ENCODE data around the gene HS6ST1. TPM values are rescaled to one million over a fixed set of nuclear protein-coding genes. Genes with fewer than 3 reads are reported as not detected.

Gene HS6ST1
- total RNA-seq, 6 experiments from 2014 or later, result 18.5 to 27.2 (median 24.3) TPM

- no peak for DNase-seq
- peaks cover 60% of the 10 kb centered on the region for H3K4me1 Mint-ChIP-seq (ENCODE audit: low read depth)
Observed at GRCh38 chr2:128306931-128307460, 11.7 kb downstream of the HS6ST1 start.

DNA sequence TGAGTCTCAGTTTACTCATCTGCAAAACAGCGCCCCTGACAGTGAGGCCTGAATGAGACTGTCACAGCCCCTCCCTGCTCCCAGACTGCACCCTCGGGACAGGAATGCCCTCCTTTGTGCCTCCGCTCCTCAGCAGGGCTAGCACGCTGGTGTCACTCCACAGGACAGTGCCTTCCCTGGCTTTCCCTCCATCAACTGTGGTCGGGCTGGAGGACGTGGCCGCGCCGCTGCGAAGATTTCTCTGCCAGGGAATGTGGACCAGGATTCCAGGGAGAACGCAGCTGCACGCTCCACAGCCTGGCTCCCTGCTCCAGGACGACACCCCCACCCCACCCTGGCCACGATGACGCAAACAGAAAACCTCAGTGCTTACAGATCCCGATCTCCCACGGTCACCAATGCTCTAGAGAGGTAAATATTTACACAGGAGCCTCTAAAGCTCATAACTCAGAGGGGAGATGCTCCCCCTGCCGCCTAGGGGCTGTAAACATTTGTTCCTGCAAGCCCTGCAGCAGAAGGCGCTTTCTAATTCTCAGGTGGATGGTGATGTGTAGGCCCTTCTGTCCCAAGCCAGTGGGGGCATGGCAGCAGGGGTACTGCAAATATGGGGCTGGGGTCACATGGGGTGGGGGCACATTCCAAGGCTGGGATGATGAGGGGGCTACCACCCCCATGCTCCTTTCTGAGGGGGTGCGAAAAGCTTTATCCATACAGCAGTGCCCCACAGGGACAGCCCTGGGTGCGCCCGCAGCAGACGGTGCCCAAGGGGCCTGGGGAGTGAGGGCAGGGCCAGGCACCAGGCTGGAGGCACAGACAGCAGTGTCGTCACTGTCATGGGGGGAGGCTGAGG is 12.4 kb downstream of the HS6ST1 start:
- Mint-ChIP-seq H3K4me3 (peak overlapping the region; percentile 80), H3K4me1 (ENCODE audit: low read depth) (peaks cover 66% of the 10 kb centered on the region), H3K9me3 (no peaks in the 10 kb centered on the region), H3K36me3 (ENCODE audit: low read depth) (peaks cover 4% of the 10 kb centered on the region; the same call in 1 of the 2 replicates), H3K27ac (peak overlapping the region; percentile 98), H3K27me3 (ENCODE audit: insufficient read depth) (peaks cover 1% of the 10 kb centered on the region)
- TF ChIP-seq CTCF (IDR thresholded peaks at IDR 0.05), result peak; percentile 69
- peak; percentile 94 for DNase-seq

More at GRCh38 chr2:128306931-128307460, 11.7 kb downstream of the HS6ST1 start:
- Mint-ChIP-seq H3K9me3 (no peaks in the 10 kb centered on the region), H3K27ac (peak overlapping the region; percentile 98), H3K36me3 (ENCODE audit: low read depth) (peaks cover 4% of the 10 kb centered on the region; the same call in 1 of the 2 replicates), H3K27me3 (ENCODE audit: insufficient read depth) (peaks cover 1% of the 10 kb centered on the region), H3K4me3 (no peak overlapping the region)
- no peak for TF ChIP-seq CTCF (IDR thresholded peaks at IDR 0.05)

DNA sequence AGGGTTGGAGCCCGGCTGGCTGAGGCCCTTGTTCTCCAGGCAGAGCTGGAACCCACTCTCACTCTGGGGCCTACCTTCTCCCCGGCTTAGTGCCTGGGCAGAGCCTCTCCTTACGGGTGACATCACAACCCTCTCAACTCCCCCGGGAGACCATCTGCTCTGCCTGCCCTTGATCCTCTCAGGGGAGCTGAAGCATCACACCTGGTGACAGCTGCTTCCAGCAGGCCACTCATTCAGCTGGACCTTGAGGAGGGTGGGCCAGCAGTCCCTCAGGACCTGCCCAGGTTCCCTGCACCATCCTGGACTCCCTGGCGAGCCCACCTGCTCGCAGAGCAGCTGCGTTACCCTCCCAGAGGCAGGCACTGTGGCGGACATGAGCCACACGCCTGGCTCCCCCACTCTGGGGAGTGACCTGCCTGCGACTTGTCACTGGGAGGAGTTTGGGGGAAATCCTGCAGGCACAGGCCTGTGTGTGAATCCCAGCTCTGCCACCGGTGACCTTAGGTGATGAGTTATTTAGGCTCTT is 13.1 kb downstream of the HS6ST1 start:
- peaks cover 66% of the 10 kb centered on the region for H3K4me1 Mint-ChIP-seq (ENCODE audit: low read depth)
- no peaks in the 10 kb centered on the region for H3K9me3 Mint-ChIP-seq
- DNase-seq, result no peak
- H3K27ac Mint-ChIP-seq, result peak overlapping the region; percentile 98
- peaks cover 4% of the 10 kb centered on the region; the same call in 1 of the 2 replicates for H3K36me3 Mint-ChIP-seq (ENCODE audit: low read depth)
- no peak for TF ChIP-seq CTCF (IDR thresholded peaks at IDR 0.05)
- H3K4me3 Mint-ChIP-seq, result peak overlapping the region; percentile 80
- H3K27me3 Mint-ChIP-seq (ENCODE audit: insufficient read depth), result peaks cover 1% of the 10 kb centered on the region

DNA sequence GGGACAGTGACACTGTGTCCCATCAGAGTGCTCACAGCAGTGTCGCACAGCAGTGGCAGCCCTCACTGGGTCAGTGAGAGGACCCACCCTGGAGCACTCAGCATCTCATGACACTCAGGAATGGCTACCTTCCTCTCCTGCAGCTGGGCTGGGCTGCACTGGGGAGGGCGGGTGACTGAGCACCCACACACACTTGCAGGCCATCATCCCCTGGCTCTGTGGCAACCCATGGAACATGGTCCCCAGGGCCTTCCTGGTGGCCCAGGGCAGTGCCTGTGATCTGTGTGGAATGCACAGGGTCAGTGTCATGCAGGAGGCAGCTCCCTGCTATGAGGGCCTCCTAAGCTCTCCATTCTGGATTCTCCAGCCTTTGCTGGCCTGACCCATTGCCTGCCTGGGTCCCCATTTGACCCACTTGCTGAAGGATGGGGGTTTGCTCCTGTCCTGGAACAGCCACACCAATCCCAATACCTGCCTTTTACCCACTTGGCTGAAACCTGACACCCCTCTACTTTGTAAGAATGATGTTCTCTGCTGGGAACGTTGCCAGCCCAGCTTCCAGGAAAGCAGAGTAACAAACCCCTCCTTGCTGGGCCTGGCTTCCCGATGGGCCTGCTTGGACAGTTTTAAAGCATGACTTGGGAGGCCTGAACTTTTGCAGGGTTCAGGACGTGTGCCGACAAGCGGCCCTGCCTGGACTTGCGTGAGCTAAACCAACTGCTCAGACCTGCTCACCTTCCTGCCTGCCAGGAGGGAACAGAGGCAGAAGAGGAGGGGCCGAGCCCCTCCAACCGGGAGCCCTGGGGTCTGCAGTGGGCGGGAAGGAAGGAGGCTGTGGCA is 13.7 kb downstream of the HS6ST1 start:
- Mint-ChIP-seq H3K36me3 (ENCODE audit: low read depth) (peaks cover 4% of the 10 kb centered on the region; the same call in 1 of the 2 replicates), H3K27me3 (ENCODE audit: insufficient read depth) (peaks cover 1% of the 10 kb centered on the region; the same call in 1 of the 2 replicates), H3K9me3 (no peaks in the 10 kb centered on the region), H3K27ac (peak overlapping the region; percentile 98), H3K4me1 (ENCODE audit: low read depth) (peaks cover 69% of the 10 kb centered on the region), H3K4me3 (peak overlapping the region; percentile 57)
- peak; percentile 92 for DNase-seq
- TF ChIP-seq CTCF (IDR thresholded peaks at IDR 0.05), result peak; percentile 12; the same call in 1 of the 2 replicates

DNA sequence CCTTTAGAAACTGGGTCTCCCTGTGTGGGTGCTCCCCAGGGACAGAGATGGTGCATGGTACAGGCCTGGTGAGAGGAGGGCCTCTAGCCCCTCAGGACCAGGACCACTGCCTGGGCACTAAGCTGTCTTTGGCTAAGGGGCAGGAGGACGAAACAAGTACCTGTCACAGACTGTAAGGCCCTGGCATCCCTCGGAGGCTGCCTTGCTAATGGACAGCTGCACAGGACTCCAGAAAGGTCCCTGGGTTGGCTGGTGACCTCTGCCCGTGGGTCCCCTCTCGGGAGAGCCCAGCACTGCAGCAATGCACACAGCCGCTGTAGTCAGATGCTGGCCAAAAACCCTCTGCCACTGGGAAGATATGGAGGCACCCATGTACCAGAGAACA is 14.3 kb downstream of the HS6ST1 start:
- Mint-ChIP-seq H3K9me3 (no peaks in the 10 kb centered on the region), H3K4me3 (no peak overlapping the region), H3K27ac (peak overlapping the region; percentile 98; the same call in 1 of the 2 replicates), H3K4me1 (ENCODE audit: low read depth) (peaks cover 69% of the 10 kb centered on the region), H3K27me3 (ENCODE audit: insufficient read depth) (peaks cover 1% of the 10 kb centered on the region; the same call in 1 of the 2 replicates), H3K36me3 (ENCODE audit: low read depth) (peaks cover 4% of the 10 kb centered on the region; the same call in 1 of the 2 replicates)
- no peak for TF ChIP-seq CTCF (IDR thresholded peaks at IDR 0.05)
- DNase-seq, result no peak
